ENCODE measurements around the gene NCS1.

GRCh38 chr9:130174025-130174424 lies 1.8 kb downstream of the NCS1 start:
- TF ChIP-seq CTCF (IDR thresholded peaks at IDR 0.05 in 2 of 3, conservative IDR thresholded peaks at IDR 0.05 in 1 of 3; ENCODE audit: insufficient read depth in 2 of 3, low read depth in 1 of 3, low read length in 3 of 3) (no peak), BCLAF1 (IDR thresholded peaks at IDR 0.05; ENCODE audit: borderline replicate concordance in 1 of 2, control insufficient read depth in 1 of 2, low read depth in 2 of 2, low read length in 1 of 2) (no peak), ZNF740 (CRISPR knock-in tag; IDR thresholded peaks at IDR 0.05) (no peak), ZNF740 (tag; IDR thresholded peaks at IDR 0.05) (no peak), THRAP3 (IDR thresholded peaks at IDR 0.05; ENCODE audit: borderline replicate concordance) (no peak)

Data from K562 (cell line).